GM19395 (cell line): ENCODE measurements around the gene PGAM2.
A peak's percentile ranks its signal among the peaks of the same experiment; 100 is the strongest.
"Not testable (repeated sequence)": the region's sequence is repeated elsewhere in the genome, so short reads cannot be mapped to it uniquely, and the experiment has no call there.

Experiments used
- ATAC-seq: cut with Tn5 transposase; IDR thresholded peaks from one replicate; pipeline ENCODE4 v1.9.1; 2021; ENCODE audit warnings: mild to moderate bottlenecking, moderate library complexity; ENCODE audit not compliant: unreplicated experiment

The PGAM2 gene

DNA sequence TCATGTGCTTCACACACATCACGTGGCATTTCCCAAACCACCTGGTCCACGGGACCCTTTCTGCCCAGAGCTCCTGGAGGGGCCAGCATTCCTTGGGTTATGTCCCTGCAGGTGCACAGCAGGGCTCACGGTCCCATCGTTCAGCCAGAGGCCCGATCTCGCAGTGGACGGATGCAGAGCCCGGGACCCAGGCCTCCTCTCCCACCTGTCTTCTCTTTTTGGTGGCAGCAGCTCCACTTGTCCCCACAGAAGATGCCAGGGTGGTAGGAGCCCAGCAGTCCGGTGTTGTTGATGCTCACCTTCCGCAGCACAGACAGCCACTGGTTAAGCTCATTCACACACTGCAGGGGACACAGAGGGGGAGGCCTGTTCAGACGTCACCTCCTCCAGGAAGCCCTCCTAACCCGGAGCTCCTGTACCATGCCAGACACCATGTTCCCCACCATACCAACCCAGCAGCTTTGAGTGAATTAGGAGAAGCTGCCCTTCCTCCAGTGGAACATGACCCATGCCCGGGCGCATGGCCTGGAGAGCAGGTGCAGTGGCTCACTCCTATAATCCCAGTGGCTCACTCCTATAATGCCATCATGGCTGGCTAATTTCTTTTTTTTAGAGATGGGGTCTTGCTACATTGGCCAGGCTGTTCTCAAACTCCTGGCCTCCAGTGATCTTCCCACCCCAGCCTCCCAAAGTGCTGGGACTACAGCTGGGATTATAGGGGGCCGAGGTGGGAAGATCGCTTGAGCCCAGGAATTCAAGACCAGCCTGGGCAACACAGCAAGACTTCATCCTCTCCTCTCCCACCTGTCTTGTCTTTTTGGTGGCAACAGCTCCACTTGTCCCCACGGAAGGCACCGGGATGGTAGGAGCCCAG lies 31.2 kb downstream of the PGAM2 start:
- ATAC-seq, result not testable (repeated sequence)

DNA sequence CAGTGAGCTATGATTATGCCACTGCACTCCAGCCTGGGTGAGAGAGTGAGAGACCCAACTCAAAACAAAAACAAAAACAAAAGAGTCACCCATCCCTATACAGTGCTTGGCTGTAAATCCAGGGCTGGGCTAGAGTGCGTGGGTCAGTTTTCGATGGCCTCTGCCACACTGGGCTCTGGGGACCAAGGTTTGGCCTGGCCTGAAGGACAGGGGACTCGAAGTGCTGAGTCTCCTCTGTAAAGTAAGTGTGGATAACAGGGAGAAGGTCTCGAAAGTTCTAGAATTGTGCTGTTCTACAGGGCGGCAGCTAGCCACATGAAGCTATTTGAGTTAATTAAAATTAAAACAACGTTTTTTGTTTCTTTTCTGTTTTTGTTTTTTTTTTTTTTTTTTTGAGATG lies 33.3 kb downstream of the PGAM2 start:
- ATAC-seq, result not testable (repeated sequence)

DNA sequence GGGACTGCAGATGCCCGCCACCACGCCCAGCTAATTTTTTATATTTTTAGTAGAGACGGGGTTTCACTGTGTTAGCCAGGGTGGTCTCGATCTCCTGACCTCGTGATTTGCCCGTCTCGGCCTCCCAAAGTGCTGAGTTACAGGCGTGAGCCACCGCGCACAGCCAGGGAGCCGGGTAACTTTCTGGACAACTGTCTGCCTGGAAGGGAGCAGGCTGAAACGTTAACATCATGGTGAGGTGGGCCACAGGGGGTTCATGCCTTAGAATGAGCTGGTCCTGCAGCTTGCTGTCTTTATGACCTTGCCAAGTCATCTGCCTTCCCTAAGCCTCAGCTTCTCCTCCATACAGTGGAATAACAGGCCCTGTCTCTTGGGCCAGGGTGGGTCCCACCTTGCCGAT lies 34.0 kb downstream of the PGAM2 start:
- ATAC-seq, result not testable (repeated sequence)

DNA sequence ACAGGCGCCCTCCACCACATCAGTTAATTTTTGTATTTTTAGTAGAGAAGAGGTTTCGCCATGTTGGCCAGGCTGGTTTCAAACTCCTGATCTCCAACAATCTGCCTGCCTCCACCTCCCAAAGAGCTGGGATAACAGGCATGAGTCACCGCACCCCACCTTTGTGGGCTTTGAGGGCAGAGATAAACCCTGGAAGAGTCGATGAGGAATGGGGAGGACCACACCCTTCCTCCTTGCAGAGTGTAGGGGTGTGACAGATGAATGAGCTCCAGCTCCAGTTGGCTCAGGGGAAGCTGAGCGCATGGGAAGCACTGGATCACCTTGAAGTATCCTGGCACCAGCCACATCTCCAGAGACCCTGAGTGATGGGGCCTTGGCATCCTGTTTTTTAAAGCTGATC lies 35.3 kb downstream of the PGAM2 start:
- not testable (repeated sequence) for ATAC-seq

DNA sequence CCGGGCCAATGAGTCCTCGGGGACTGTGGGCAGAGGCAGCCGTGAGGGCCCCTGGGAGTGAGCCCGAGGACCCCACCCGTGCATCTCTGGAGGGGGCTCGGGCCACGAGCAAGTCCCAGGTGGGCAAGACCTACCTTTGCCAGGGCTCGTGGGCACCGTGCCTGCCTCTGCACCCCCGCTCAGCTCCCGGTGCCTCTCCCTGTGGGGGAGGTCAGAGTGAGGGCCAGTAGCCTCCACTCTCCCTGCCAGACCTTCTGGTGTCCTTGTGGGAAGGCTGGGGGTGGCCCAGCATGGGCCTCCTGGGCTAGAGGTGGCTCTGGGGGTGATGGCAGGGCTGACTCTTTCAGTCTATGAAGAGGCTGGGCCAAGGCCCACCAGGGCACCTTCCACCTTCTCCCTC lies 35.9 kb downstream of the PGAM2 start:
- not testable (repeated sequence) for ATAC-seq

DNA sequence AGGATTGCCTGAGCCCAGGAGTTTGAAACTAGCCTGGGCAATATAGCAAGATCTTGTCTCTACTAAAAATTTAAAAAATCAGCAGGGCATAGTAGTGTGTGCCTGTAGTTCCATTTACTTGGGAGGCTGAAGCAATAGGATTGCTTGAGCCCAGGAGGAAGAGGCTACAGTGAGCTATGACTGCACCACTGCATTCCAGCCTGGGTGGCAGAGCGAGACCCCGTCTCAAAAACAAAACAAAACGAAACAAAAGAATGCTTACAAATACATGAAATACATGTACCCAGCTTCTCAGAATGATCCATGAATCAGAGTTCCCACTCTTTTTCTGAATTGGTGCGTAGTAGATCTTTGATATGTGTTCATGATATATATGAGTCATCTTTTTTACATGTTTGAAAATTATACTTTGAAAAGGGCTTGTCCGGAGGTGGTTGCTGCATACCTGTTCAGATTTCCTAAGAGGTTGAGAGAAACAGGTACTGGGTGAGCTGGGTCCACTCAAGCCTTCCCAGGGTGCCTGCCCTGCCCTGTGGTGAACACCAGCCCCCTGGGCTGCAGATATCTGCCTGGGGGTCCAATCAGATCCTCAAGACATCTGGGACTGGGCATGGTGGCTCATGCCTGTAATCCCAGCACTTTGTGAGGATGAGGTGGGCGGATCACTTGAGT lies 42.4 kb downstream of the PGAM2 start:
- not testable (repeated sequence) for ATAC-seq

DNA sequence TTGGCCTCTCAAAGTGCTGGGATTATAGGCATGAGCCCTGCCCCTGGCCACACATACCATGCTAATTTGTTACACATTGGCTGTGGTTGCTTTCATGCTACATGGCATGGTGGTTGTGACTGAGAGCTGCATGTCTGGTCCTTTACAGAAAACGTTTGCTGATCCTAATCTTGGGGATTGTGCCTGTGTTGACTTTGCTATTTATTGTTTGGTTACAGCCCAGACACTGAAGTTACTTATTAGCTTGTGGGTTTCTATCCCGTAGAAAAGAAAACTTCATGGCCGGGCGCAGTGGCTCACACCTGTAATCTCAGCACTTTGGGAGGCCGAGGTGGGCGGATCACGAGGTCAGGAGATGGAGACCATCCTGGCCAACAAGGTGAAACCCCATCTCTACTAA lies 43.3 kb downstream of the PGAM2 start:
- not testable (repeated sequence) for ATAC-seq

DNA sequence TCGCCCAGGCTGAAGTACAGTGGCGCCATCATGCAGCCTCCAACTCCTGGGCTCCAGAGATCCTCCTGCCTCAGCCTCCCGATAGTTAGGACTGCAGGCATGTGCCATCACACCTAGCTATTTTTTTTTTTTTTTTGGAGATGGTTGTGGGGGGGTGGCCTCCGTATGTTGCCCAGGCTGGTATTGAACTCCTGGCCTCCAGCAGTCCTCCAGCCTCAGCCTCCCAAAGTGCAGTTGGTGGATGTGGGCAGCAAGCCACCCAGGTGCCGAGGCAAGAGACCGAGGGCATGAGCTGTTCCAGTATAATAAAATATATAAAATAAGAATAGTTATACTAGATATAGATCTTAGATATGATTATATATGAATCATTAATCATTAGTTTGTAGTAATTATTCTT lies 45.5 kb downstream of the PGAM2 start:
- not testable (repeated sequence) for ATAC-seq

DNA sequence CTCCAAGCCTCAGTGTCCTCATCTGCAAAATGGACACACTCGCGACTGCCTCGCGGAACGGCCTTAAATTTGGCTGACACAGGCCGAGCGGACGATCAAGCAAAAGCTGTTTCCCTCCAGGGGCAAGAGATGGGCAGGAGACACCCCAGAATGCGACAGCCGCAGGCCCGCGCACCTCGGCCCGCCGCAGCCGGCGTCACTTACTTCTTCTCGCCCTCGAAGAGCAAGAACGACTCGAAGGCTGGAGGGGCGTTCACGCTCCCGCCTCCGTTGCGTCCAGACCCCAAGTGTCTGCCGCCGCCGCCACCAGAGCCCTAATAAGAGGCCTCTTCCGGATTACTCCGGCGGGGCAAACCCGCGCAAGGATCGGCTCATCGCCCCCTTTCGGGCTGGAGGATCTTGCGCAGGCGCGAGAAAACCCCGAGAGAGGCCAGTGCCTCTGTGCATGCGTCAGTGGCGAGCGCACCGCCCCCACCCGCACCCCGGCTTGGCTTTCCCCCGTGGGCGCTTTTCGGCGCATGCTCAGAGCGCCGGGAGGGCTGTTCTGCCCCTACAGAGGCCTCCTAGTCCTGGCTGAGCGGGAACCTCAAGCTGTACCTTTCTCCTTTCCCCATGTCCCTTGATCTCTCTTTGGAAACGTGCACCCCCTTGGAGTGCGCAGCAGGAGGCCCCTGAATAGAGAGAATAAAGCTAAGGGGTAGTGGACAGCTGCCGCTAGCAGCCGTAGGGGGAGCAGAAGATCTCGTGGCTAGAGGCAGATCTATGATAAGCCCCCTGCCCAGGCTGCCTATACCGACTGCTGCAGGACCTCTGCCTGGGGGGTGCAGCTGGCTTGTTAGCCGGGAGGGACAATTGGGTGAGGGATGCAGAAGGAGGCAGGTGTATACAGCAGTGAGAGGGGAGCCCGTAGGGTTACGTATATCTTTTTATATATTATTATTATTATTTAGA lies 46.2 kb downstream of the PGAM2 start:
- ATAC-seq, result peak; percentile 94

DNA sequence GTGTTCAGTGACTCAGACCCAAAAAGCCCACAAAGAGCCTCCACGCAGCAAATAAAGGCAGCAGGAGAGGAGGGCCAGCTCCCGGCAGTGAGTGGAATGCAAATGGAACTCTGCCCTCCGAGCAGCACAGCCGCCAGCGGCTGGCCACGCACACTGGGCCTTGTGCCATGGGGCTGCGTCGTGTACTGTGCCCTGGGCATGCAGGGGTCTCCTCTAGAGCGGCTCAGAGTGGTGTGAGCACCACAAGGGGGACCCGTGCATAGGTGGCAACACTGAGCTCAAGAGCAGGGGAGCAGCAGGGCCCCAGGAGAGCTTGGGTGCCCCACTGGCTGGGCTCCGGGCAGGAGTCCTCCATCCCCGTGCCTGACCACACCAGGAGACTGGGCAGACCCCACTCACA lies 50.3 kb downstream of the PGAM2 start:
- ATAC-seq, result not testable (repeated sequence)
